HepG2 (cell line): Measurements from ENCODE around the gene JPT2. TPM values are rescaled to one million over a fixed set of nuclear protein-coding genes. Genes with fewer than 3 reads are reported as not detected.

Source experiments
- ATAC-seq: fragments of 200-7000 bp; cut with Tn5 transposase; 3 replicates; pipeline ENCODE4 v1.9.1; 2020; ENCODE audit warnings: mild to moderate bottlenecking, moderate library complexity
- BruUV-seq: library from RNA; stranded (reverse); fragments of 400-500 nt; replicated peaks from 2 replicates; lab custom pipeline; 2021; lab: Mats Ljungman, UMichigan
- CTCF ChIA-PET: fragments of 300-600 bp; formaldehyde crosslinking; extraction: SDS; loops from one replicate; lab custom pipeline; 2021; ENCODE audit warnings: low total read pairs, inconsistent platforms, low intra/inter-chr PET ratio; lab: Yijun Ruan, JAX
- POLR2A ChIA-PET: fragments of 350-600 bp; sonication (Branson Sonifier 250); formaldehyde crosslinking; loops from one replicate; lab custom pipeline; 2020; ENCODE audit warnings: antibody characterized with exemption, inconsistent platforms; lab: Yijun Ruan, JAX
- DNase-seq: peaks from one replicate; pipeline ENCODE4 v3.0.0-alpha.2; 2015; ENCODE audit warnings: low spot score
- FAIRE-seq: peaks from 3 replicates; lab custom pipeline; 2011; peaks lifted over from hg19 to GRCh38; lab: Jason Lieb, UNC
- H2AFZ ChIP-seq: one replicate; pipeline ENCODE4 v1.6.1; 2011; ENCODE audit warnings: low read length, inconsistent platforms
- H3K27ac ChIP-seq: fragments of 300-600 bp; 3 replicates; pipeline ENCODE4 v1.8.0; 2011; ENCODE audit warnings: mixed run types, mild to moderate bottlenecking, mixed read lengths, low read length, inconsistent platforms; ENCODE audit not compliant: insufficient read depth; ENCODE audit errors: extremely low read length
- H3K27me3 ChIP-seq, 2 experiments: fragments of 200-600 bp in 1 of 2; 2 replicates in 1 of 2; 3 replicates in 1 of 2; pipeline versions ENCODE4 v1.6.0 to v1.8.0; 2011; ENCODE audit warnings: low read length in 2 of 2, mild to moderate bottlenecking in 2 of 2, moderate library complexity in 2 of 2, inconsistent platforms in 1 of 2; ENCODE audit not compliant: insufficient read depth in 2 of 2, control insufficient read depth in 1 of 2
- H3K36me3 ChIP-seq, 2 experiments: fragments of 200-600 bp in 1 of 2; replicated peaks in 1 of 2; 2 replicates in 1 of 2; 3 replicates in 1 of 2; pipeline versions ENCODE4 v1.5.1 to v1.8.0; 2011; ENCODE audit warnings: low read length in 2 of 2, inconsistent platforms in 1 of 2; ENCODE audit not compliant: insufficient read depth in 2 of 2, control insufficient read depth in 1 of 2
- H3K4me1 ChIP-seq: 2 replicates; pipeline ENCODE4 v1.5.1; 2012; ENCODE audit warnings: low read length, inconsistent platforms; ENCODE audit not compliant: insufficient read depth
- H3K4me2 ChIP-seq: 2 replicates; pipeline ENCODE4 v1.6.0; 2011; ENCODE audit warnings: low read depth, low read length, inconsistent platforms
- H3K4me3 ChIP-seq, 3 experiments: fragments of 200-600 bp in 1 of 3; sonication (generic), shearing (Covaris generic) in 1 of 3; replicated peaks in 1 of 3; 2 replicates each; pipeline ENCODE4 v1.5.1; 2011 to 2016; ENCODE audit warnings: low read length in 3 of 3, inconsistent platforms in 2 of 3, low read depth in 2 of 3, mild to moderate bottlenecking in 2 of 3, control low read depth in 1 of 3, mixed read lengths in 1 of 3; ENCODE audit not compliant: insufficient read depth in 1 of 3
- H3K79me2 ChIP-seq: one replicate; pipeline ENCODE4 v1.6.1; 2011; ENCODE audit warnings: low read length, inconsistent platforms; ENCODE audit not compliant: insufficient read depth
- H3K9ac ChIP-seq: 2 replicates; pipeline ENCODE4 v1.6.0; 2011; ENCODE audit warnings: mild to moderate bottlenecking, low read depth, low read length, inconsistent platforms; ENCODE audit not compliant: insufficient read depth
- H3K9me3 ChIP-seq: 2 replicates; pipeline ENCODE4 v1.5.1; 2012; ENCODE audit warnings: mild to moderate bottlenecking, low read length
- H4K20me1 ChIP-seq: 2 replicates; pipeline ENCODE4 v1.6.0; 2011; ENCODE audit warnings: inconsistent platforms, mild to moderate bottlenecking, low read length, moderate library complexity; ENCODE audit not compliant: insufficient read depth
- DR1 ChIP-seq: sonication (generic); formaldehyde crosslinking; IDR thresholded peaks from 2 replicates; pipeline ENCODE4 v1.8.0; 2021; ENCODE audit warnings: mild to moderate bottlenecking, missing genetic modification reagents, inconsistent platforms
- ESRRA ChIP-seq: sonication (generic); formaldehyde crosslinking; IDR thresholded peaks from 2 replicates; pipeline ENCODE4 v1.5.1; 2020; ENCODE audit warnings: mild to moderate bottlenecking, low read depth, missing genetic modification reagents
- NAIF1 ChIP-seq: sonication (generic); formaldehyde crosslinking; IDR thresholded peaks from 2 replicates; pipeline ENCODE4 v1.5.0; 2020; ENCODE audit warnings: mild to moderate bottlenecking, missing genetic modification reagents, borderline replicate concordance
- NCOR1 ChIP-seq: fragments of 200-600 bp; sonication (generic); IDR thresholded peaks from 2 replicates; pipeline ENCODE4 v1.7.0; 2017; ENCODE audit warnings: antibody characterized with exemption, low read length, borderline replicate concordance
- NFKBIZ ChIP-seq: IDR thresholded peaks from 2 replicates; pipeline ENCODE4 v1.6.1; 2018; ENCODE audit warnings: missing genetic modification reagents, missing compliant biosample characterization
- NR2F1 ChIP-seq, 2 experiments: fragments of 450-650 bp in 1 of 2; formaldehyde crosslinking in 1 of 2; IDR thresholded peaks; 2 replicates each; pipeline versions ENCODE4 v1.5.0 to v1.6.1; 2016 to 2020; ENCODE audit warnings: mild to moderate bottlenecking in 1 of 2, missing compliant biosample characterization in 1 of 2, missing genetic modification reagents in 1 of 2, moderate library complexity in 1 of 2
- NR2F6 ChIP-seq, 2 experiments: IDR thresholded peaks; 2 replicates each; pipeline ENCODE4 v1.6.1; 2016; ENCODE audit warnings: antibody characterized with exemption in 1 of 2, mild to moderate bottlenecking in 1 of 2
- POLR2AphosphoS2 ChIP-seq: IDR thresholded peaks from 2 replicates; pipeline ENCODE4 v1.6.1; 2011; ENCODE audit warnings: low read depth, low read length, improper control_type of control experiment
- RARA ChIP-seq: IDR thresholded peaks from 2 replicates; pipeline ENCODE4 v1.6.1; 2016; ENCODE audit warnings: missing genetic modification reagents, missing compliant biosample characterization
- ZNF749 ChIP-seq: sonication (generic); formaldehyde crosslinking; IDR thresholded peaks from 2 replicates; pipeline ENCODE4 v1.8.0; 2022; ENCODE audit warnings: mild to moderate bottlenecking, missing genetic modification reagents, moderate library complexity, borderline replicate concordance
- ZNF780A ChIP-seq: sonication (generic); formaldehyde crosslinking; IDR thresholded peaks from 2 replicates; pipeline ENCODE4 v1.8.0; 2022; ENCODE audit warnings: mild to moderate bottlenecking, missing genetic modification reagents, moderate library complexity
- WGBS: methylation state at CpG from one replicate; pipeline ENCODE4 v1.1.6; 2017; ENCODE audit warnings: low lambda C conversion rate; 5-methylcytosine and 5-hydroxymethylcytosine counted together
- in situ Hi-C: cut with HindIII; loops from 2 replicates; pipeline ENCODE4 v1.10.0; 2017; ENCODE audit warnings: low pct_unique_long_range_greater_than_20kb; ENCODE audit not compliant: extremely low pct_ligation_motif_present
- intact Hi-C: fragments of 100-400 bp; cut with micrococcal nuclease; formaldehyde crosslinking; loops from one replicate; pipeline ENCODE4 v1.10.0; 2022; ENCODE audit not compliant: unreplicated experiment
- polyA plus RNA-seq, 8 experiments: library from polyadenylated mRNA; depleted of rRNA in 3 of 8; stranded (reverse) in 7 of 8; unstranded in 1 of 8; fragments of >200 nt; fragmentation: Illumina TruSeq in 4 of 8; extraction: Trizol in 4 of 8; gene quantifications; 2 replicates each; pipeline versions ENCODE4 v1.2.1 to v1.2.3, GENCODE V29; 2011 to 2016; ENCODE audit warnings: low read depth in 4 of 8, missing spikeins in 1 of 8, mixed read lengths in 1 of 8; ENCODE audit not compliant: insufficient read depth in 1 of 8
- total RNA-seq, 5 experiments: library from RNA; depleted of rRNA; stranded (reverse); fragments of >200 nt; fragmentation: Illumina TruSeq; extraction: Trizol; gene quantifications; 2 replicates each; pipeline ENCODE4 v1.2.3, GENCODE V29; 2016; ENCODE audit warnings: low read depth in 1 of 5
- TF ChIP-seq, protein P1 (sequence below): IDR thresholded peaks from 2 replicates; pipeline ENCODE4 v1.6.1; 2012; ENCODE audit warnings: low read length, improper control_type of control experiment

Gene JPT2
- total and polyA plus RNA-seq, 2 of the 13 experiments (the other 11 are each of a cell fraction or from before 2014, with no cell fraction given): 53.5 to 89.4 TPM

DNA sequence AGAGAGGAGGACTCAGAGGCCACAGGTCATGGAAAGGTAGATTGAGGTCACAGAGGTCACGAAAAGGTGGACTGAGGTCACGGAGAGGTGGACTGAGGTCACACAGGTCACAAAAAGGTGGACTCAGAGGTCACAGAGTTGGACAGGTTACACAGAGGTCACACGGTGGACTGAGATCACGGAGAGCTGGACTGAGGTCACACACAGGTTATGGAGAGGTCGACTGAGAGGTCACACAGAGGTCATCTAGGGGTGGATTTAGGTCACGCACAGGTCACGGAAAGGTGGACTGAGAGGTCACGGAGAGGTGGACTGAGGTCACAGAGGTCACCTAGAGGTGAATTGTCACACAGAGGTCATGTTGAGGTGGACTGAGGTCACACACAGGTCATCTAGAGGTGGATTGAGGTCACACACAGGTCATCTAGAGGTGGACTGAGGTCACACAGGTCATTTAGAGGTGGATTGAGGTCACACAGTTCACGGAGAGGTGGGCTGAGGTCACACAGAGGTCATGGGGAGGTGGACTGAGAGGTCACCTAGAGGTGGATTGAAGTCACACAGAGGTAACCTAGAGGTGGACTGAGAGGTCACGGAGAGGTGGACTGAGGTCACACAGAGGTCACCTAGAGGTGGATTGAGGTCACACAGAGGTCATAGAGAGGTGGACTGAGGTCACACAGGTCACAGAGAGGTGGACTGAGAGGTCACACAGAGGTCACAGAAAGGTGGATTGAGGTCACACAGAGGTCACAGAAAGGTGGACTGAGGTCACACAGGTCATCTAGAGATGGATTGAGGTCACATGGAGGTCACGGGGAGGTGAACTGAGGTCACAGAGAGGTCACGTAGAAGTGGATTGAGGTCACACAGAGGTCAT is 26.7 kb upstream of the JPT2 start:
- Histone ChIP-seq H3K36me3 (peaks cover 19 to 57% of the 10 kb centered on the region in 2 experiments; a peak in 4 of 5 replicates), H2AFZ (no peak overlapping the region), H3K9ac (no peak overlapping the region), H3K27me3 (no peaks in the 10 kb centered on the region), H4K20me1 (peaks cover 5% of the 10 kb centered on the region; the same call in 1 of the 2 replicates), H3K9me3 (no peaks in the 10 kb centered on the region), H3K4me3 (no peak overlapping the region), H3K4me1 (peaks cover 3% of the 10 kb centered on the region), H3K79me2 (no peaks in the 10 kb centered on the region), H3K27ac (no peak overlapping the region), H3K4me2 (no peak overlapping the region)
- in situ Hi-C loops: no loop called here
- no peak for ATAC-seq
- WGBS: 94% methylated on average over 12 of the region's 12 CpGs
- TF ChIP-seq RARA: peak; percentile 26; the same call in 1 of the 2 replicates
- TF ChIP-seq NAIF1: no peak
- TF ChIP-seq ESRRA (CRISPR knock-in tag): peak; percentile 77; the same call in 1 of the 2 replicates
- peak in 1 of 2 experiments; percentile 91; a peak in 2 of 4 replicates for TF ChIP-seq NR2F1 (CRISPR knock-in tag; IDR thresholded peaks at IDR 0.05)
- TF ChIP-seq NCOR1: peak; percentile 41
- no peak for TF ChIP-seq ZNF780A (CRISPR knock-in tag)
- TF ChIP-seq ZNF749 (CRISPR knock-in tag): no peak
- peak; percentile 68 for TF ChIP-seq NR2F6 (IDR thresholded peaks at IDR 0.05)
- no peak for TF ChIP-seq NR2F6 (CRISPR knock-in tag; IDR thresholded peaks at IDR 0.05)
- TF ChIP-seq DR1 (CRISPR knock-in tag): no peak
- TF ChIP-seq, protein P1, sequence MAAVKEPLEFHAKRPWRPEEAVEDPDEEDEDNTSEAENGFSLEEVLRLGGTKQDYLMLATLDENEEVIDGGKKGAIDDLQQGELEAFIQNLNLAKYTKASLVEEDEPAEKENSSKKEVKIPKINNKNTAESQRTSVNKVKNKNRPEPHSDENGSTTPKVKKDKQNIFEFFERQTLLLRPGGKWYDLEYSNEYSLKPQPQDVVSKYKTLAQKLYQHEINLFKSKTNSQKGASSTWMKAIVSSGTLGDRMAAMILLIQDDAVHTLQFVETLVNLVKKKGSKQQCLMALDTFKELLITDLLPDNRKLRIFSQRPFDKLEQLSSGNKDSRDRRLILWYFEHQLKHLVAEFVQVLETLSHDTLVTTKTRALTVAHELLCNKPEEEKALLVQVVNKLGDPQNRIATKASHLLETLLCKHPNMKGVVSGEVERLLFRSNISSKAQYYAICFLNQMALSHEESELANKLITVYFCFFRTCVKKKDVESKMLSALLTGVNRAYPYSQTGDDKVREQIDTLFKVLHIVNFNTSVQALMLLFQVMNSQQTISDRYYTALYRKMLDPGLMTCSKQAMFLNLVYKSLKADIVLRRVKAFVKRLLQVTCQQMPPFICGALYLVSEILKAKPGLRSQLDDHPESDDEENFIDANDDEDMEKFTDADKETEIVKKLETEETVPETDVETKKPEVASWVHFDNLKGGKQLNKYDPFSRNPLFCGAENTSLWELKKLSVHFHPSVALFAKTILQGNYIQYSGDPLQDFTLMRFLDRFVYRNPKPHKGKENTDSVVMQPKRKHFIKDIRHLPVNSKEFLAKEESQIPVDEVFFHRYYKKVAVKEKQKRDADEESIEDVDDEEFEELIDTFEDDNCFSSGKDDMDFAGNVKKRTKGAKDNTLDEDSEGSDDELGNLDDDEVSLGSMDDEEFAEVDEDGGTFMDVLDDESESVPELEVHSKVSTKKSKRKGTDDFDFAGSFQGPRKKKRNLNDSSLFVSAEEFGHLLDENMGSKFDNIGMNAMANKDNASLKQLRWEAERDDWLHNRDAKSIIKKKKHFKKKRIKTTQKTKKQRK: no peak
- no peak for TF ChIP-seq NFKBIZ (CRISPR knock-in tag)
- TF ChIP-seq POLR2AphosphoS2: no peak
- BruUV-seq: no TSS peak
- intact Hi-C loops: no loop called here
- ChIA-PET POLR2A (no interaction called here), CTCF (no interaction called here)
- no peak for DNase-seq
- no peak for FAIRE-seq
